Measurements from ENCODE around the gene HNF1B.

Gene HNF1B

GRCh38 chr17:37651849-37652248 lies 93.0 kb downstream of the HNF1B start:
- no peak overlapping the region for H3K27ac ChIP-seq
- no peak for TF ChIP-seq CTCF (conservative IDR thresholded peaks at IDR 0.05)
- no peak for TF ChIP-seq ZFX (IDR thresholded peaks at IDR 0.05)

- TF ChIP-seq ZFX (IDR thresholded peaks at IDR 0.05): no peak
- peak; percentile 76 for TF ChIP-seq CTCF (conservative IDR thresholded peaks at IDR 0.05)
- H3K27ac ChIP-seq: no peak overlapping the region
Measured at GRCh38 chr17:37650419-37651003, 94.3 kb downstream of the HNF1B start.

GRCh38 chr17:37648555-37648954 lies 96.3 kb downstream of the HNF1B start:
- TF ChIP-seq ZFX (IDR thresholded peaks at IDR 0.05): no peak
- TF ChIP-seq CTCF (conservative IDR thresholded peaks at IDR 0.05): no peak
- H3K27ac ChIP-seq: no peak overlapping the region

DNA sequence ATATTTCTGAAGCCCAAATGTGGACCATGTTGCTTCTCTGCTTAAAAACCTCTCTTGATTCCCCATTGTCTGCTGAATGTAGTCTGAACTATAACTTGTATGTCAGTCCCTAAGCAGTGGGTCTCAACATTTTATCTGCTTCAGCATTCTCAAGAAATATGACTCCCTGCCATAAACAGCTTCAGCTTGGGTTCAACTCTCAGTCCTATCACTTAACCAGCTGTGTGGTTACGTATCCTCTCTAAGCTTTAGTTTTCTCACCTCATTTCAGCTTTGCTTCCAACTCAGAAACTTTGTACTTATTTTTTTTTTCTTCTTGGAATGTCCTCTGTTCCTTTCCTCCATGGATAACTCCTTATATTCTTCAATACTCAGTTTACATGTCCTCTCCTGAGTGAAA lies 97.0 kb downstream of the HNF1B start:
- no peak overlapping the region for H3K27ac ChIP-seq

DNA sequence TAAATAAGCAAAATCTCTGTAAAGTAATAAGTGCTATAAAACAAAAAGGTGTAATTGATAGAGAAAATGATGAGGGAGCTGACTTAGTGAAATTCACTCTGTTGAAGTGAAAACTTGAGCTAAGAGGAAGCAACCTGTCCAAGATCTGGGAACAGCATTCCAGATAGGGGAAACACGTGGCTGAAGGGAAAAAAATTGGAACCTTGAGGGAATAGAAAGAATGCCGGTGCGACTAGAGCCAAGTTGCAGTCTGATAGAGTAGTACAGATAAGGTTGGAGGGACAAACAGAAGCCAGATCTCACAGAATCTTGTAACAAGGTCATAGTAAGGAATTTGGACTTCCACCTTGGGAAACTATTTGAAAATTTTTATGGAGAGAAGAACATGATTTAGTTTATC lies 101.0 kb downstream of the HNF1B start:
- H3K27ac ChIP-seq: no peak overlapping the region
- no peak for TF ChIP-seq CTCF (conservative IDR thresholded peaks at IDR 0.05)
- TF ChIP-seq ZFX (IDR thresholded peaks at IDR 0.05): no peak

More for the DNA sequence above, 97.0 kb downstream of the HNF1B start:
- TF ChIP-seq ZFX (IDR thresholded peaks at IDR 0.05) (no peak), CTCF (conservative IDR thresholded peaks at IDR 0.05) (no peak)

- peak within 1 kb of the TSS; percentile 79 for H3K27ac ChIP-seq
- TF ChIP-seq ZFX (IDR thresholded peaks at IDR 0.05): peak; percentile 78
- no peak for TF ChIP-seq CTCF (conservative IDR thresholded peaks at IDR 0.05)
Measured at GRCh38 chr17:37643118-37643766, 101.6 kb downstream of the HNF1B start, which contains the start of gene DDX52. Gene DDX52 (minus strand): TSS chr17:37643446. CDS start chr17:37643420, 26 bp downstream.

- no peak for TF ChIP-seq ZFX (IDR thresholded peaks at IDR 0.05)
- TF ChIP-seq CTCF (conservative IDR thresholded peaks at IDR 0.05): no peak
- peak overlapping the region; percentile 79 for H3K27ac ChIP-seq
Measured at GRCh38 chr17:37642681-37643080, 102.2 kb downstream of the HNF1B start.

Measured in C4-2B (cell line).